ENCODE data around the gene CDH22.

CDH22 gene

GRCh38 chr20:46139266-46139889 is 168.9 kb downstream of the CDH22 start:
- H3K9me3 Mint-ChIP-seq = no peaks in the 10 kb centered on the region
- peaks cover 48% of the 10 kb centered on the region for H3K4me1 Mint-ChIP-seq
- no peak for TF ChIP-seq CTCF (IDR thresholded peaks at IDR 0.05; ENCODE audit: unreplicated experiment in 3 of 3)
- H3K4me3 Mint-ChIP-seq = peak overlapping the region in 1 of 3 experiments; percentile 4
- no peaks in the 10 kb centered on the region for H3K36me3 Mint-ChIP-seq (ENCODE audit: low read depth)
- H3K27ac Mint-ChIP-seq = peak overlapping the region in 2 of 3 experiments; percentile 34 to 46
- peaks cover 74% of the 10 kb centered on the region for H3K27me3 Mint-ChIP-seq (ENCODE audit: low read depth)

GRCh38 chr20:46137816-46138215 is 170.5 kb downstream of the CDH22 start:
- Mint-ChIP-seq H3K27me3 (ENCODE audit: low read depth) (peaks cover 75% of the 10 kb centered on the region), H3K9me3 (no peaks in the 10 kb centered on the region), H3K4me3 (no peak overlapping the region), H3K27ac (no peak overlapping the region), H3K4me1 (peaks cover 52% of the 10 kb centered on the region), H3K36me3 (ENCODE audit: low read depth) (no peaks in the 10 kb centered on the region)
- TF ChIP-seq CTCF (IDR thresholded peaks at IDR 0.05; ENCODE audit: unreplicated experiment in 3 of 3) = no peak

GRCh38 chr20:46135856-46136633 is 172.3 kb downstream of the CDH22 start:
- Mint-ChIP-seq H3K4me1 (peaks cover 52% of the 10 kb centered on the region), H3K9me3 (no peaks in the 10 kb centered on the region), H3K27me3 (ENCODE audit: low read depth) (peaks cover 76% of the 10 kb centered on the region), H3K27ac (no peak overlapping the region), H3K4me3 (no peak overlapping the region), H3K36me3 (ENCODE audit: low read depth) (no peaks in the 10 kb centered on the region)
- TF ChIP-seq CTCF (IDR thresholded peaks at IDR 0.05; ENCODE audit: unreplicated experiment in 3 of 3) = no peak

GRCh38 chr20:46134716-46135115 is 173.6 kb downstream of the CDH22 start:
- H3K27me3 Mint-ChIP-seq (ENCODE audit: low read depth) = peaks cover 81% of the 10 kb centered on the region
- peaks cover 50% of the 10 kb centered on the region for H3K4me1 Mint-ChIP-seq
- H3K27ac Mint-ChIP-seq = no peak overlapping the region
- no peak overlapping the region for H3K4me3 Mint-ChIP-seq
- TF ChIP-seq CTCF (IDR thresholded peaks at IDR 0.05; ENCODE audit: unreplicated experiment in 3 of 3) = no peak
- no peaks in the 10 kb centered on the region for H3K36me3 Mint-ChIP-seq (ENCODE audit: low read depth)
- H3K9me3 Mint-ChIP-seq = no peaks in the 10 kb centered on the region

GRCh38 chr20:46133886-46134654 is 174.2 kb downstream of the CDH22 start:
- H3K4me1 Mint-ChIP-seq = peaks cover 51% of the 10 kb centered on the region
- H3K36me3 Mint-ChIP-seq (ENCODE audit: low read depth) = no peaks in the 10 kb centered on the region
- TF ChIP-seq CTCF (IDR thresholded peaks at IDR 0.05; ENCODE audit: unreplicated experiment in 3 of 3) = no peak
- H3K4me3 Mint-ChIP-seq = no peak overlapping the region
- H3K27ac Mint-ChIP-seq = no peak overlapping the region
- peaks cover 84% of the 10 kb centered on the region for H3K27me3 Mint-ChIP-seq (ENCODE audit: low read depth)
- no peaks in the 10 kb centered on the region for H3K9me3 Mint-ChIP-seq

Data from nephron (organoid).